GM18498 (cell line): ENCODE measurements around the gene C5orf34.
"Not testable (repeated sequence)": the region's sequence is repeated elsewhere in the genome, so short reads cannot be mapped to it uniquely, and the experiment has no call there.

Experiments
- ATAC-seq: cut with Tn5 transposase; IDR thresholded peaks from one replicate; pipeline ENCODE4 v1.9.1; 2021; ENCODE audit warnings: mild to moderate bottlenecking, moderate library complexity; ENCODE audit not compliant: unreplicated experiment

C5orf34 gene

DNA sequence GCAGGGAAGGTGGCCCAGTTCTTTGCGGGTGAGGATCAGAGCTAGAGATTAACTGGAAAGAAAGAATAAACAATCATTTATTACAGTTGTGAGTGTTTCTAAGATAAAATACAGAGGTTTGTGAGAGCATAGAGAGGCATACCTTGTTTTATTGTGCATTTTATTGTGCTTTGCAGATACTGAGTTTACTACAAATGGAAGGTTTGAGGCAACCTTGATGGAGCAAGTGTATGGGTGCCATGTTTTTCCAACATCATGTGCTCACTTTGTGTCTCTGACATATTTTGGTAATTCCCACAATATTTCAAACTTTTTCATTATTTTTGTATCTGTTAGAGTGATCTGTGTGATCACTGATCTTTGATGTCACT lies 715 bp upstream of the C5orf34 start:
- ATAC-seq = no peak

DNA sequence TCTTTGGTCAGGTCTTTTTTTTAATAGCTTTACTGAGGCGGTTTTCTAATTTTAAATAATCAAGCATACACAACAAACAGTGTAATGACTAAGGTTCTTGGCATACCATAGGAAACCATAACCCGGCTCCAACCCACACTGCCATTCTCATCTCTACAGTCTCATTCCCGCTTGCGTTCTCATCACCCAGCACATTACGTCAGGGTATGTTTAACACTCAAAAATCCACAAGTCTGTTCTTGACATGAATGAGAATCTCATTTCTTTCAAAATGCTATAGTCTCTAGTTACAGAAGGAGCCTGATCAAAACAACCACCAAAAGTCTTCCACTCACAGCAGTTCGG lies 505 bp downstream of the C5orf34 start:
- peak; percentile 30 for ATAC-seq

DNA sequence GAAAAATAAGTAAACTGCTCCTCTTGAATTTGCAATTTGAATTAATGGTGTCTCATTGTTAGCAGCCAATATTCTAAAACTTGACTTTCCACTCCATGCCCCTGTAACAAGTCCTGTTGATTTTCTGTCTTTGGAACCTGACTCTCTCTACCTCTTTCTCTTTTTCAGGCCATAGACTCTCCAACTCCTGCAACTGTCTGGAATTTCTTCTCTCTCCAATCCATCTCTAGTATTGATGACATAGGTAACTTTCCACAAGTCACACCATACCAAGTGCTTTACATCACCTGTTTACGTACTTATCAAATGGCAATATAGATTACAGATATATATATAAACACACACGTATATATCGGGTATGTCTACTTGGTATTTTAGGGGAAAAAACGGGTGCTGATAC lies 923 bp downstream of the C5orf34 start:
- no peak for ATAC-seq

DNA sequence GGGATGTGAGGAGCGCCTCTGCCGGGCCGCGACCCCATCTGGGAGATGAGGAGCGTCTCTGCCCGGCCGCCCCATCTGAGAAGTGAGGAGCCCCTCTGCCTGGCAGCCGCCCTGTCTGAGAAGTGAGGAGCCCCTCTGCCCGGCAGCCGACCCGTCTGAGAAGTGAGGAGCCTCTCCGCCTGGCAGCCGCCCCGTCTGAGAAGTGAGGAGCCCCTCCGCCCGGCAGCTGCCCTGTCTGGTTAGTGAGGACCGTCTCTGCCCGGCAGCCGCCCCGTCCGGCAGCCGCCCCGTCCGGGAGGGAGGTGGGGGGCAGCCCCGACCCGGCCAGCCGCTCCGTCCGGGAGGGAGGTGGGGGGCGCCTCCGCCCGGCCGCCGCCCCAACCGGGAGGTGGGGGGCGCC lies 3.9 kb downstream of the C5orf34 start:
- not testable (repeated sequence) for ATAC-seq

DNA sequence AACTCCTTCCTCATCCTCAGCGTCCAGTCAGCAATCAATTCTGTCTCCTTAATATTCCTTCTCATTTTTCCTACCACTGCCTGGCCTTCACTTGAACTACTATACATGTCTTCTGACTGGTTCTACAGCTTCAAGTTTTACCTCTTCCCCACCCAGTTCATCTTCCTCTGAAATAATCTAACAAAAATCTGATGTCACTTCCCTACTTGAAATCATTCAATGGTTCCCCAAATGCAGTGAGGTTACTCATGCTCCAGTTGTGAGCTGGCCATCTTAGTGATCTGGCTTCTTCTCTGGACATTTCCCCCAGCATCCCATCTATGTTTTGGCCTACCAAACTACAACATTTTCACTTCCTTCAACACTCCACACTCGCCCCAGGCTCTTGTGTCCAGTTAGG lies 16.4 kb downstream of the C5orf34 start:
- no peak for ATAC-seq

DNA sequence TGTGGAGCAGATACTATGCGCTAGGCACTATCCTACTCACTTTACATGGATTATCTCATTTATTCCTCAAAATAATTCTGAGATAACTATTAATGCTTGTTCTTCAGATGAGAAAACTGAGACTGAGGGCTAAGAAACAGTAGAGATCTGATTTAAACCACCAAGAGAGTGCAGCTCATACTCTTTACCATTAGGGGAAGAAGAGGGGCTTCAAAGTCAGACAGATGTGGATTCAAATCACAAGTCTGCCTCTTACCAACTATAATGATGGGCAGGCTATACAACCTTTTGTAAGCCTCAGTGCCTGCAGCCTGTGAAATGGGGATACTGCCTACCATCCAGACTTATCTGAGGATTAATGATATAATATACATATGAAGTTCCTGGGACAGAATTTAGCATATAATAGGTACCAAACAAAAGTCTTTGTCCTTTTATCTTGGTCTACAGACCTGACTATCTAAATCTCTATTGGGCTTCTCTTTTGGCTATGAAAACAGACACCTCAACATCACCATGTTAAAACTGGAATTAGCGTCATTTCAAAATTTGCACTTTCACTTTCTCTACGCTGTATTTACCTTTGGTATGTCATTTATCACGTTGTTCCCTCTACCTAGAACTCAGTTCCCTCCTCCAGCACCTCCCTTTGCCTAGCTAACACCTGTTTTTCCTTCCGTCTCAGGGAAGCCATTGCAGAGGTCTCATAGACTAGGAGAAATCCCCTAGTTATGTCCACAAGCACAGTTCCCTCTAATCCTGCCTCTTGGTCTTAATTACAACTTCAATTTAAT lies 17.4 kb downstream of the C5orf34 start:
- no peak for ATAC-seq

DNA sequence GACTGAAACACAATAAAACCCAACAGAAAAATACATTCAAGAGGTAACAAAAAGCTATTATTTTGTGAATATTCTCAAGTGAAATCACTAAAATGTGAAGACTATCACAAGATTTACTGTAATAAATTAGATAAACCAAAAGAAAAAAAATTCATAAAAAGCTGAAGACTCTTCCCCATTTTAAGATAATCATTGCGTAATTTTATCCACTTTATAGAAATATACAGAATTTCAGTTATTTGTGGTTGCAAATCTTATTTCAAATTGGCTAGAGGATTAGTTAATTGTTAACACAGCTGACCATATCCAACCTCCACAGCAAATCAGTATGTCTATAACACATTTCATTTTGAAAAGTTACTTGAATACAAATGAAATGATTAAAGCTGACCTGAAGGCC lies 23.6 kb downstream of the C5orf34 start:
- no peak for ATAC-seq

DNA sequence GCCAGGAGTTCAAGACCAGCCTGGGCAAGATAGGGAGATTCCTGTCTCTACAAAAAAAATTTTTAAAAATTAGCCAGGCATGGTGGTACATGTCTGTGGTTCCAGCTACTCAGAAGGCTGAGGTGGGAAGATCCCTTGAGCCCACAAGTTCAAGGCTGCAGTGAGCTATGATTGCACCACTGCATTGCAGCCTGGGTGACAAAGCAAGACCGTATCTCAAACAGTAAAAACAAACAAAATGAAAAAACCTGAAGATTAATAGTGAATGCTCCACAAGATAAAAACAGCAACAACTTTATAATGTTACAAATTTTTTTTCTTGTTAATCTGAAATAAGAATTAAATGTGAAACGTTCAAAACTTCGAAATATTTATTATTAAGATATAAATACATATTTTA lies 28.6 kb downstream of the C5orf34 start:
- no peak for ATAC-seq

DNA sequence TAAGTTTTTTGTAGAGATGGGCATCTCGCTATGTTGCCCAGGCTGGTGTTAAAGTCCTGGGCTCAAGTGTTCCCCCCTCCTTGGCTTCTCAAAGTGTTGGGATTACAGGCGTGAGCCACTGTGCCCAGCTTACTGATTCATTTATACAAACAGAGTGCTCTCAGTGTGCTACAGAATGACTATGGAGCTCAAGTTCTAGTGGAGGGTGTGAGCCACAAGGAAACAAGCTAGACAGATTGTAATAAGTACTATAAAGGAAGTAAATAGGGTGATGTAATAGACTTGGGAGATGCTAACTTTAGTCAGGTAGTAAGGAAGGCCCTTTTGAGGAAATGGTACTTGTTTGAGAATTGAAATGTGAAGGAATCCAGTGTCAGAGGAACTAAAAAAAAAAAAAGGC lies 29.5 kb downstream of the C5orf34 start:
- no peak for ATAC-seq

DNA sequence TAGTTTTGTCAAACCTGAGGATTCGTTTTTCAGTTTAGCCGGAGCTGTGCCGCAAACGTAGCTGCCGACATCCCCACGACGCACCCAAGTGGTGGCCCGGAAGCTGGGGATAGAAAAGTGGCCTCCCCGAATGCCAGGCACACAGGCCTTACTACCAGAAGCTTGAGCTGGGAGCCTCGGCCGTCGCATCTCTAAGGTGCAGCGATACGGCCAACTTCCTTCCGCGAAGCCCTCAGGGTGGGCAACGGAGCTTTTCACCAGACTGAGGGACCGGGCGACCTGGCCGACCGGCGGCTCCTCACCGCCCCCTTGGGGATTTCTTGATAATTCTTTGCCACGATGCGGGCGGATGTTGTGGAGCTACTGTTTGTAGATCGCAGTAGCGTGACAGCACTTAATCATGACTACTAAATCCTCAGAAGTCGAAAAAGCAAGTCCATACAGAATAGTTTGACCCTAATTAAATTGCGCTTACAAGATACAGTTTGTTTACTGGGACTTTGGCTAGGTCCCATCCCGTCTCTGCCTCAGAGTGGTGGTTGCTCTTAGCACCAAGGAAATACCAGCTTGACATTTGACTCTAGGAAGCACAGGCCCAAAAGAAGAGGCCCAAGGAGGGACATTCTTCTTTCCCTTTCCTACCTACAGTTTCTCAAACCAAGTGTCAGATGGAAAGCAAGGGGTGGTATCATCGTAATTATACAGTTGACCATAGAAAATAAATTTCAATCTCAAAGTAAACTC lies 30.7 kb downstream of the C5orf34 start:
- ATAC-seq = peak; percentile 75

DNA sequence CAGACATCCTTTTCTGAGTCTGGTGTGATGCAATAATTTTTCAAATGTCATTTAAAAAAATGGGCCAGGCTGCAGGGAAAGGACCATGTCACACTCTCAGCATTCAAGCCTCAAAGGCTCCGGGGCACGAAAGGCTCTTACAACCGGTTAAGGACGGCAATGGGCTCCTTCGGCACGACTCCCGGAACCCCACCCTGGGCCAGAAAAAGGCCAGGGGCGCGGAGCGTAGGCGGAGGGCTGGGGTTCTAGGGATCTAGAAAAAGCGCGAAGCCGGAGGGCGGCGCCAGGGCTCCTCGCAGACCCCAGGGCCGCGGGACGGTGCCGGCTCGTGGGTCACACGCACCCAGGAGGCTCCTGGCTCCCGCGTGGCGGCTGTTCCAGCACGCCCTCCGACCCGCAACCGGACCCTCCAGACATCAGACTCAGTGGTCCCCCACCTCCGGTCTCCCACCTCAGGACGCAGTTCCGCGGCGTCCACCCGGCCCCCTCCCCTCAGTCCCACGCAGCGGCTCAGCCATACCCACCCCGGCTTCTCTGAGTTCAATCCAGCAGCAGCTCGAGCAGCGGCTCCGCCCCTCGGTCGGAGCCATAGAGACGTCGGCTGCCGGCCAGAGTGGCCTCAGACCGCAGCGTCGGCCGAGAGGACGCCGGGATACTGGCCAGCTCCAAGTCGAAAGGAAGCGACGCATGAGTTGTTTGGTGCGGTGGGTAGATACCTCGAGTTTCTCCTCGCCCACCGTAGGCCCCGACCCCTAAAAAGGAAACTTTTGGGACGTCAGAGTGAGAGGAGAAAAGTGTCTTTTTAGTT lies 31.4 kb downstream of the C5orf34 start, which contains the start of gene TMEM267:
Gene TMEM267, minus strand, starts transcription at position 568 of the 808 bp plus-strand sequence. CDS start 29,896 bp downstream, outside the sequence.
- ATAC-seq = peak; percentile 92

DNA sequence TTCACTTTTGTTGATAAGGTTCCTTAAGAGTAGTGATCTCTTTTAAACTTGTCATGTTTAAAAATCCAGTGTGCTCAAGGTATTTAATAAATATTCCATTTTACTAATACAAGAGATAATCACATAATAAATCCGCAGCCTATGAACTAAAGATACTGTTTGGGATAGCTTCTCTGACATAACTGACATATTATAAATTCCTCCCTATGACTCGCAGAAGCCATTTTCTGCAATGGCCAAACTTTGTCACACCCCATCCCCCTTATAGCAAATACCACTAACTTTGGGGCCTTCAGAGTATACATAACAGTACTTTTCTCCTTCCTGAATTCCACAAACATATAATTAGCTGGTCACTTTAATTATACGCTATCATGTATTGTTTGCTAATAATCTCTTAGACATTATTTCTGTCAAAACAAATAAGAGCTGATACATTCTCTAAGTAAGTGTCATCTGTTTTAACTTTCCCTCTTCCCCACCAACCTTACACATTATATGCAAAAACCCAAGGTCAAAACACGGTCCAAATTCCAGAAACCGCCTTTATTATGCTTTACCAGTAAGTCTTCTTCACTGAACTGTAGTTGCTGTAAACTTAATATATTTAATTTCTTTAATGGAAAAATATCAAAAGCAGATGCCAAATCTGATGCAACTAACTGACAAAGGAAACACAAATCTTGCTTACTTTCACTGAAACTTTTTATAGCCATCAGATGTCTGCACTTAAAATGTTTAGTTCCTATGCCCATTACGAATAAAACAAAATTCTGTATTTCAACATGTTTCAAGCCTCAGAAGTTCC lies 32.3 kb downstream of the C5orf34 start:
- no peak for ATAC-seq

DNA sequence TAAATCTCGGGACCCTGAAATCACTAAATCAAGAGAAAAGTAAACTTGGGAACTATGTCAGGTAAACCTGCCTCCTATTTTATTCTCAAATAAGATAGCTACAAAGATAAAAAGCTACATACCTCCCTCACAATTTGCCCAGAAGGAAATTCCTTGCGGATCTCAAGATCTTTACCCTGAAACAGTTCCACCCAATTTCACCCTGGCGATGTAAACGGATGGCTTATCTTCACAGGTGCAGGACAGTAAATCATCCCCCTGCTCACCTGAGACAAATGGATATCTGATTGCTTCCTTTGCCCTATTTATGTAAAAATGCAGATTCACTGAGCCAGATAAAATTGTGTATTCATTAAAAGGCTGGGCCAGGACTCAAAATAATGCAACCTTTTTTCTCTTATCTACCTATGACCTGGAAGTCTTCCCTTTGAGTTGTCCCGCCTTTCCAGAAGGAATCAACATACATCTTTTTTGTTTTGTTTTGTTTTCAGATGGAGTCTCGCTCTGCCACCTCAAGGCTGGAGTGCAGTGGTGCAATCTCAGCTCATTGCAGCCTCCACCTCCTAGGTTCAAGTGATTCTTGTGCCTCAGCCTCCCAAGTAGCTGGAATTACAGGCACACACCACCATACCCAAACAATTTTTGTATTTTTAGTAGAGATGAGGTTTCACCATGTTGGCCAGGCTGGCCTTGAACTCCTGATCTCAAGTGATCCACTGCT lies 45.1 kb downstream of the C5orf34 start:
- ATAC-seq = no peak

DNA sequence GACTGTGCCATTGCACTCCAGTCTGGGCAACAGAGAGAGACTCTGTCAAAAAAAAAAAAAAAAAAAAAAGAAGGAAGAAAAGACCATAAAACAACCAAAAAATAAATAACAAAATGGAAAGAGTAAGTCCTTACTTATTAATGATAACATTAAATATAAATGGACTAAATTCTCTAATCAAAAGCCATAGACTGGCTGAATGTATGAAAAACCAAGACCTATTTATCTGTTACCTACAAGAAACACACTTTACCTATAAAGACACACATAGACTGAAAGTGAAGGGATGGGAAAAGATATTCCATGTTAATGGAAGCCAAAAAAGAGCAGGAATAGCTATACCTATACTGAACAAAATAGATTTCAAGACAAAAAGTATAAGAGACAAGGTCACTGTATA lies 47.8 kb downstream of the C5orf34 start:
- ATAC-seq = no peak

DNA sequence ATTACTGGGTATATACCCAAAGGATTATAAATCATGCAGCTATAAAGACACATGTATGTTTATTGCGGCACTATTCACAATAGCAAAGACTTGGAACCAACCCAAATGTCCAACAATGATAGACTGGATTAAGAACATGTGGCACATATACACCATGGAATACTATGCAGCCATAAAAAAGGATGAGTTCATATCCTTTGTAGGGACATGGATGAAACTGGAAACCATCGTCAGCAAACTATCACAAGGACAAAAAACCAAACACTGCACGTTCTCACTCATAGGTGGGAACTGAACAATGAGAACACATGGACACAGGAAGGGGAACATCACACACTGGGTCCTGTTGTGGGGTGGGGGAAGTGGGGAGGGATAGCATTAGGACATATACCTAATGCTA lies 49.5 kb downstream of the C5orf34 start:
- not testable (repeated sequence) for ATAC-seq

DNA sequence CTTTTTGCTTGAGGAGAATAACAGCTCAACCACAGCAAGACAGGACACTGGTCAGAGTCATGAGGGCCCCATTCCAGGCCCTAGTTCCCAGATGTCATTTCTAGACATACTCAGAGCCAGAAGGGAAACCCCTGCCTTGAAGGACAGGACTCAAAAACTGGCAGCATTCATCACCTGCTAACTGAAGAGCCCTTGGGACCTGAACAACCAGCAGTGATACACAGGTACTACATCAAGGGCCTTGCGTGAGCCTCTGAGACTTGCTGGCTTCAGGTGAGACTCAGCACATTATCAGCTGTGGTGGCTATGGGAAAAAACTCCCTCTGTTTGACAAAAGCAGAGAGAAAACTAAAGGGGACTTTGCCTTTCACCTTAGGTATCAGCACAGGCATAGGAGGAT lies 53.9 kb downstream of the C5orf34 start:
- no peak for ATAC-seq

DNA sequence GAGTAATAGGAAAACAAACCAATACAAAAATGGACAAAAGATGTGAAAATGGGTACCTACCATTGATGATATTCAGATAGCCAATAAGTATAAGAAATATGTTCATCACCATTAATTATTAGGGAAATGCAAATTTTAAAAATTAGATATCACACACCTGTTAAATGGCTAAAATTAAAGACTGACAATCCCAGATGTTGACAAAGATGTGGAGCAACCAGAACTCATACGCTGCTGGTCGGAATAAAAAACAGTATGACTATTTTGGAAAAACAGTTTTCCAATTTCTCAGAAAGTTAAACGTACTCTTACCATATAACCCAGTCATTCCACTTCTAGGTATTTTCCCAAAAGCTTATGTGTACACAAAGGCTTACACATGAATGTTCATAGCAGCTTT lies 58.4 kb downstream of the C5orf34 start:
- ATAC-seq = no peak

DNA sequence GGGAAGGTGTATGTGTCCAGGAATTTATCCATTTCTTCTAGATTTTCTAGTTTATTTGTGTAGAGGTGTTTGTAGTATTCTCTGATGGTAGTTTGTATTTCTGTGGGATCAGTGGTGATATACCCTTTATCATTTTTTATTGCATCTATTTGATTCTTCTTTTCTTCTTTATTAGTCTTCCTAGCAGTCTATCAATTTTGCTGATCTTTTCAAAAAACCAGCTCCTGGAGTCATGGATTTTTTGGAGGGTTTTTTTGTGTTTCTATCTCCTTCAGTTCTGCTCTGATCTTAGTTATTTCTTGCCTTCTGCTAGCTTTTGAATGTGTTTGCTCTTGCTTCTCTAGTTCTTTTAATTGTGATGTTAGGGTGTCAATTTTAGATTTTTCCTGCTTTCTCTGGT lies 73.4 kb downstream of the C5orf34 start:
- not testable (repeated sequence) for ATAC-seq

DNA sequence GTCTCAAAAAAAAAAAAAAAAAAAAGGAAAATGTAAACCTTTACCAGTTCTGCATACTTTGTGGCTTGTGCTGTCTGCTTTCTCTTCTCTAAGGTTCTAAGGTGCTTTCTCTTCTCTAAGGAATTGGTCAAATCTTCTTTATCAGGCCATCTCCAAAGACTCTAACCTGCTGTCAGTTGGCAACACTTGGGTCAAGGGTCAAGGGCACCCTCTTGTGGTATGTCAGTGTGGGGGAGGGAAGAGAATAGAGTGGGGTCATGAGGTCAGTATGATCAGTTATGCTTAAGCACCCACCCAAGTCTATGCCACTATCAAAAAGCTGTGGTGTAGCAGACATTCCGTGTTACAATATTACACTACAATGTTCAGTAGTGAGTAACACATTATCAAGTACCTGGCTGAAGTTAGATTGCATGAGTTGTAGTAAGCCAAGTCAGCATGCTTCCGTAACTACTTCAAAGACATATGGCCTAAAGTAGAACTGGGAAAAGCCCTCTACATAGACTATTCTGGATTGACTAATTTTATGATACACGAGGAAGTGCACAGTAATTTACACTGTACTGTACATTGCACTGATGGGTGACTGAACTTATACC lies 77.8 kb downstream of the C5orf34 start:
- ATAC-seq = no peak
